WTC11 (cell line): ENCODE measurements around the gene SPG11. TPM values are rescaled to one million over a fixed set of nuclear protein-coding genes. Genes with fewer than 3 reads are reported as not detected.
A peak's percentile ranks its signal among the peaks of the same experiment; 100 is the strongest.

Source experiments
- ATAC-seq: fragments of 200-7000 bp; cut with Tn5 transposase; 2 replicates; pipeline ENCODE4 v1.10.0; 2021; ENCODE audit warnings: mild to moderate bottlenecking, moderate library complexity
- CTCF ChIA-PET: fragments of 300-600 bp; sonication (Branson Sonifier 250); formaldehyde crosslinking; loops from one replicate; lab custom pipeline; 2021; ENCODE audit warnings: antibody characterized with exemption; lab: Charles Lee
- POLR2A ChIA-PET: fragments of 350-600 bp; sonication (Branson Sonifier 250); formaldehyde crosslinking; loops from one replicate; lab custom pipeline; 2021; ENCODE audit warnings: antibody characterized with exemption; lab: Charles Lee
- DNase-seq: peaks from one replicate; pipeline ENCODE4 v3.0.0; 2021; ENCODE audit warnings: low spot score
- H3K27ac Mint-ChIP-seq: 2 replicates; pipeline ENCODE4 v1.8.0; 2021; ENCODE audit warnings: mixed read lengths
- H3K27me3 Mint-ChIP-seq: 2 replicates; pipeline ENCODE4 v1.8.0; 2021; ENCODE audit warnings: low read depth, mild to moderate bottlenecking, moderate library complexity, mixed read lengths
- H3K36me3 Mint-ChIP-seq: 2 replicates; pipeline ENCODE4 v1.8.0; 2021; ENCODE audit warnings: mixed read lengths
- H3K4me1 Mint-ChIP-seq: 2 replicates; pipeline ENCODE4 v1.8.0; 2022; ENCODE audit warnings: mixed read lengths
- H3K4me3 Mint-ChIP-seq: 2 replicates; pipeline ENCODE4 v1.8.0; 2021; ENCODE audit warnings: mild to moderate bottlenecking, moderate library complexity, mixed read lengths
- H3K9me3 Mint-ChIP-seq: 2 replicates; pipeline ENCODE4 v1.8.0; 2021; ENCODE audit warnings: mixed read lengths
- AFF4 ChIP-seq: sonication (generic); formaldehyde crosslinking; IDR thresholded peaks from 2 replicates; pipeline ENCODE4 v1.8.1; 2023; ENCODE audit warnings: mild to moderate bottlenecking, missing genetic modification reagents, borderline replicate concordance
- CBFB ChIP-seq: sonication (generic); formaldehyde crosslinking; IDR thresholded peaks from 2 replicates; pipeline ENCODE4 v1.8.1; 2022; ENCODE audit warnings: mild to moderate bottlenecking, low read depth, missing genetic modification reagents
- CREM ChIP-seq: sonication (generic); formaldehyde crosslinking; IDR thresholded peaks from 2 replicates; pipeline ENCODE4 v1.8.1; 2022; ENCODE audit warnings: mild to moderate bottlenecking, missing genetic modification reagents, moderate library complexity
- ESRRA ChIP-seq: sonication (generic); formaldehyde crosslinking; IDR thresholded peaks from 2 replicates; pipeline ENCODE4 v1.8.1; 2022; ENCODE audit warnings: mild to moderate bottlenecking, missing genetic modification reagents, borderline replicate concordance
- FOXP4 ChIP-seq: sonication (generic); formaldehyde crosslinking; IDR thresholded peaks from 2 replicates; pipeline ENCODE4 v1.8.0; 2022; ENCODE audit warnings: mild to moderate bottlenecking, missing genetic modification reagents
- MAX ChIP-seq: sonication (generic); formaldehyde crosslinking; IDR thresholded peaks from 2 replicates; pipeline ENCODE4 v1.8.0; 2022; ENCODE audit warnings: mild to moderate bottlenecking, missing genetic modification reagents
- MXD4 ChIP-seq: fragments of 250-450 bp; sonication (Bioruptor Pico); IDR thresholded peaks from 2 replicates; pipeline ENCODE4 v1.8.0; 2021; ENCODE audit warnings: mild to moderate bottlenecking, moderate library complexity, borderline replicate concordance
- MYBL2 ChIP-seq: sonication (generic); formaldehyde crosslinking; IDR thresholded peaks from 2 replicates; pipeline ENCODE4 v1.8.1; 2023; ENCODE audit warnings: mild to moderate bottlenecking, moderate library complexity, missing genetic modification reagents
- NFATC4 ChIP-seq: fragments of 250-450 bp; sonication (Bioruptor Pico); IDR thresholded peaks from 2 replicates; pipeline ENCODE4 v1.9.0; 2021; ENCODE audit warnings: mild to moderate bottlenecking
- NFE2L1 ChIP-seq: sonication (generic); formaldehyde crosslinking; IDR thresholded peaks from 2 replicates; pipeline ENCODE4 v1.8.1; 2023; ENCODE audit warnings: missing genetic modification reagents
- NR2C2 ChIP-seq: sonication (generic); formaldehyde crosslinking; IDR thresholded peaks from 2 replicates; pipeline ENCODE4 v1.8.0; 2022; ENCODE audit warnings: mild to moderate bottlenecking, missing genetic modification reagents
- PRDM15 ChIP-seq: sonication (generic); formaldehyde crosslinking; IDR thresholded peaks from 2 replicates; pipeline ENCODE4 v1.8.0; 2022; ENCODE audit warnings: missing genetic modification reagents
- RELA ChIP-seq: sonication (generic); formaldehyde crosslinking; IDR thresholded peaks from 2 replicates; pipeline ENCODE4 v1.8.1; 2022; ENCODE audit warnings: missing genetic modification reagents, mild to moderate bottlenecking, borderline replicate concordance
- USF2 ChIP-seq: sonication (generic); formaldehyde crosslinking; IDR thresholded peaks from 2 replicates; pipeline ENCODE4 v1.8.1; 2023; ENCODE audit warnings: mild to moderate bottlenecking, missing genetic modification reagents, moderate library complexity
- ZNF219 ChIP-seq: sonication (generic); formaldehyde crosslinking; IDR thresholded peaks from 2 replicates; pipeline ENCODE4 v1.8.0; 2023; ENCODE audit warnings: missing genetic modification reagents, mild to moderate bottlenecking, borderline replicate concordance
- ZNF425 ChIP-seq: fragments of 250-450 bp; sonication (Bioruptor Pico); conservative IDR thresholded peaks from 2 replicates; pipeline ENCODE4 v1.9.0; 2021; ENCODE audit warnings: mild to moderate bottlenecking
- ZNF512 ChIP-seq: sonication (generic); formaldehyde crosslinking; IDR thresholded peaks from 2 replicates; pipeline ENCODE4 v1.8.1; 2022; ENCODE audit warnings: missing genetic modification reagents, borderline replicate concordance
- total RNA-seq: library from RNA; stranded (reverse); gene quantifications from 3 replicates; pipeline ENCODE4 v1.2.3, GENCODE V29; 2021

SPG11 gene
- total RNA-seq, 1 experiment from 2014 or later, result 46.4 TPM

GRCh38 chr15:44536962-44537734, 126.3 kb downstream of the SPG11 start, which contains the start of gene EIF3J (continued):
- 0 out of 2 replicates have a peak, but pooled peaks have one; percentile 55 for TF ChIP-seq AFF4 (CRISPR knock-in tag)
- TF ChIP-seq MAX (CRISPR knock-in tag), result peak; percentile 84
- peak; percentile 51; the same call in 1 of the 2 replicates for TF ChIP-seq MYBL2 (CRISPR knock-in tag)
- TF ChIP-seq FOXP4 (CRISPR knock-in tag), result no peak
- peak; percentile 56; the same call in 1 of the 2 replicates for TF ChIP-seq RELA
- 0 out of 2 replicates have a peak, but pooled peaks have one; percentile 53 for TF ChIP-seq NR2C2 (CRISPR knock-in tag)

- peak; percentile 83 for ATAC-seq
- Mint-ChIP-seq H3K27ac (peak overlapping the region; percentile 99), H3K27me3 (no peaks in the 10 kb centered on the region), H3K4me1 (peaks cover 24% of the 10 kb centered on the region), H3K4me3 (peak overlapping the region; percentile 89), H3K36me3 (peaks cover 25% of the 10 kb centered on the region), H3K9me3 (no peaks in the 10 kb centered on the region)
- DNase-seq, result peak; percentile 82
- CTCF ChIA-PET, result interaction anchor here (0.5 to 1.7 kb wide), 6 partner anchors 10 to 201 kb away, joined by 3 to 10 read pairs (median 3); partner anchors contain the start of gene SPG11
- POLR2A ChIA-PET, result interaction anchor here (0.5 to 2.6 kb wide), 5 partner anchors 9 to 686 kb away, joined by 3 to 10 read pairs (median 3); partner anchors contain the start of gene CTDSPL2
- TF ChIP-seq ZNF425 (CRISPR knock-in tag) (no peak), ZNF512 (CRISPR knock-in tag) (no peak), ESRRA (CRISPR knock-in tag) (peak; percentile 65; the same call in 1 of the 2 replicates), ZNF219 (CRISPR knock-in tag) (no peak), NFATC4 (CRISPR knock-in tag) (no peak), CBFB (no peak), USF2 (CRISPR knock-in tag) (no peak), PRDM15 (CRISPR knock-in tag) (no peak), CREM (CRISPR knock-in tag) (no peak; the same call in 1 of the 2 replicates), NFE2L1 (CRISPR knock-in tag) (0 out of 2 replicates have a peak, but pooled peaks have one; percentile 1), MXD4 (no peak)
Observed at GRCh38 chr15:44536302-44536961, 127.0 kb downstream of the SPG11 start.
